AG04450 (cell line): Measurements from ENCODE around the gene MAP2K5. TPM values are rescaled to one million over a fixed set of nuclear protein-coding genes. Genes with fewer than 3 reads are reported as not detected.

ENCODE experiments used
- CTCF ChIA-PET: fragments of 300-600, 350-600 bp; formaldehyde crosslinking; extraction: SDS; loops from one replicate; lab custom pipeline; 2022; ENCODE audit warnings: antibody characterized with exemption, inconsistent platforms; lab: Charles Lee
- POLR2A ChIA-PET: fragments of 350-600 bp; formaldehyde crosslinking; extraction: SDS; loops from one replicate; lab custom pipeline; 2021; ENCODE audit warnings: antibody characterized with exemption, inconsistent platforms; lab: Yijun Ruan, JAX
- DNase-seq: peaks from one replicate; pipeline ENCODE4 v3.0.0-alpha.2; 2011; ENCODE audit warnings: low read depth, low spot score
- H3K27ac ChIP-seq: one replicate; pipeline ENCODE4 v1.5.1; 2012; ENCODE audit warnings: low read depth, low read length, control low read depth
- H3K27me3 ChIP-seq: one replicate; pipeline ENCODE4 v1.6.0; 2012; ENCODE audit warnings: low read length; ENCODE audit not compliant: control insufficient read depth, insufficient read depth
- H3K4me3 ChIP-seq: 2 replicates; pipeline ENCODE4 v1.5.1; 2011; ENCODE audit warnings: mild to moderate bottlenecking, low read depth, low read length, control low read depth
- H3K9me3 ChIP-seq: 2 replicates; pipeline ENCODE4 v1.5.1; 2012; ENCODE audit warnings: low read length; ENCODE audit not compliant: control insufficient read depth, insufficient read depth
- CTCF ChIP-seq: IDR thresholded peaks from 2 replicates; pipeline ENCODE4 v1.5.1; 2011; ENCODE audit warnings: low read depth, low read length, control low read depth, inconsistent platforms
- polyA plus RNA-seq: library from polyadenylated mRNA; depleted of rRNA; stranded (reverse); fragments of >200 nt; gene quantifications from 2 replicates; pipeline ENCODE4 v1.2.3, GENCODE V29; 2011

Gene MAP2K5
- polyA plus RNA-seq, 1 experiment: 5.4 TPM

DNA sequence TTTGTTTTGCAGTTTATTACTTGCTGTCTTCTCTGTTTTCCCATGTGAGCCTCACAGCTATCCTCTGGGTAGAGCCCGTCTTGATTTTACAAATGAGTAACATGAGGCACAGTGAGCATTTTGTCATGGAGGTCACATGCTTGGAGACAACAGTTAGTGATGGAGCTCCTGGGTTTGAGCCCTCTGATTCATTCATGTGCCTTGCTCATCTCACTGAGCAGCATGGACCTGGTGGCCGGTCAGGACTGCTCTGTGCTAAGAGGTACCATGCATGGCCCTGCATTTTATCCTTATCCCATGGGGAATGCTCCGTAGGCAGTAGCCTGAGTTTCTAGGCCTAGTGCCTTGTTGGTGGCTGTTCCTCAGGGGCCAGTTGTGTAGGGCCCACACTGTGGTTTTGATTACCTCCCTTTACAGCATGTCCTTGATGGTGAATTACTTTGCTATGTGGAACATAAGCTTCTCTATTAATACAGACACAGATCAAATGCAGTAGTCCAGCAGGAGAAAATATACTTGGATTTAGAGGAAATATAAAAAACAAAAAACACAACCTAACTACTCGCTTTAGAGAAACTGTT lies 35.6 kb downstream of the MAP2K5 start:
- no peak for TF ChIP-seq CTCF
- ChIA-PET POLR2A (no interaction called here), CTCF (interaction anchor here (0.6 kb wide), 1 partner anchor 10 kb away, joined by 5 read pairs; no protein-coding TSS in a partner anchor)
- Histone ChIP-seq H3K9me3 (no peaks in the 10 kb centered on the region), H3K27me3 (no peaks in the 10 kb centered on the region), H3K4me3 (no peak overlapping the region), H3K27ac (no peak overlapping the region)
- no peak for DNase-seq

DNA sequence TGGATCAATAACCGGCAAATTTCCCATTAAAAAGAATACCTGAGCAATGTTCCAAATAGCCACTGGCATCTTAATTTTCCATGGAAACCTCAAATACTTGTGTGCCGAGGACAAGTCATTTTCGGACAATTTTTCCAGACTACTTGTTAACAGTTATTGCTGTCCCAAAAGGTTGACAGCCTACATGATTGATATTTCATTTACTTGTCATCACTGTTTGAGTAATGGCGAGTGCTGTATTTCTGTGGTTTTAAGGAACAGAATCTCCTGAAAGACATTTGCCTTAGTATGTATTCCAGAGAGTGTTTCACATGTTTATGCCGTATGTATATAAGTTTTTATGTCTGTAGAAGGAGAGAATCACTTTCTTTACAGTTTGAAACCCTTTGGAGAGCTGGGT lies 36.7 kb downstream of the MAP2K5 start:
- Histone ChIP-seq H3K9me3 (no peaks in the 10 kb centered on the region), H3K27ac (no peak overlapping the region), H3K27me3 (no peaks in the 10 kb centered on the region), H3K4me3 (no peak overlapping the region)
- ChIA-PET POLR2A (no interaction called here), CTCF (no interaction called here)
- TF ChIP-seq CTCF: no peak
- no peak for DNase-seq

- Histone ChIP-seq H3K9me3 (no peaks in the 10 kb centered on the region), H3K4me3 (no peak overlapping the region), H3K27me3 (no peaks in the 10 kb centered on the region), H3K27ac (no peak overlapping the region)
- no peak for DNase-seq
- ChIA-PET POLR2A (no interaction called here), CTCF (no interaction called here)
- no peak for TF ChIP-seq CTCF
Measured at GRCh38 chr15:67579967-67580366, 37.5 kb downstream of the MAP2K5 start.

DNA sequence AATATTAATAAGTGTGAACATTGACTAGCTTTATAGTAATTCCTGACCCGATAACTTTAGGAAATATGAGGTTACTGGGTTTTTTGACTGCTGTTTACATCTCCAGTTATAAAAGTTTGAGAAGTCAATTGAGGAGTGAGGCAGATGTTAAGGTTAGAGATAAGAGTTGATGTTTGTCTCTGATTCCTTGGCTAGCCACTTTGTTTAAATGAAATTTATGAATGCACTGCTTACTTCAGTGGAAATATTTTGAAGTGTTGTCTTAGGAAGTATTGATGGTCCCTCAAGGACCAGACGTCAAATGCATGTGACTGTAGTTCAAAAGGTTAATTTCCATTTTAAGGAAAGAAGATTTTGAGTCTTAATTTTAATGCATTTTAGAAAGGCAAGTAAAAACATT lies 41.7 kb downstream of the MAP2K5 start:
- Histone ChIP-seq H3K9me3 (no peaks in the 10 kb centered on the region), H3K27ac (no peak overlapping the region), H3K27me3 (no peaks in the 10 kb centered on the region), H3K4me3 (no peak overlapping the region)
- no peak for DNase-seq
- TF ChIP-seq CTCF: no peak
- ChIA-PET CTCF (no interaction called here), POLR2A (interaction anchor here (0.6 kb wide), 2 partner anchors 12 to 196 kb away, joined by 3 to 4 read pairs; no protein-coding TSS in a partner anchor)

GRCh38 chr15:67585681-67586080 lies 43.2 kb downstream of the MAP2K5 start:
- DNase-seq: no peak
- H3K27me3 ChIP-seq: no peaks in the 10 kb centered on the region
- CTCF ChIA-PET: no interaction called here
- H3K27ac ChIP-seq: no peak overlapping the region
- no peaks in the 10 kb centered on the region for H3K9me3 ChIP-seq
- POLR2A ChIA-PET: no interaction called here
- no peak overlapping the region for H3K4me3 ChIP-seq
- no peak for TF ChIP-seq CTCF
